Neural cell (in vitro differentiated cells): Measurements from ENCODE around the gene SPATA12.

Source experiments
- EZH2 ChIP-seq: fragments of 200-600, 300-800 bp; shearing (Covaris generic), sonication (generic); IDR thresholded peaks from 2 replicates; pipeline ENCODE4 v1.6.1; 2014; ENCODE audit warnings: antibody characterized with exemption, low read length, borderline replicate concordance, mild to moderate bottlenecking; ENCODE audit not compliant: insufficient read depth, poor library complexity, severe bottlenecking
- RAD21 ChIP-seq: fragments of 450-650 bp; conservative IDR thresholded peaks from 2 replicates; pipeline ENCODE4 v1.6.1; 2014; ENCODE audit warnings: antibody characterized with exemption, mild to moderate bottlenecking, moderate library complexity
- SMC3 ChIP-seq: fragments of 450-650 bp; conservative IDR thresholded peaks from 2 replicates; pipeline ENCODE4 v1.6.1; 2014; ENCODE audit warnings: antibody characterized with exemption, mild to moderate bottlenecking, moderate library complexity; ENCODE audit not compliant: poor library complexity
- TF ChIP-seq, protein P1 (sequence below): fragments of 450-650 bp; IDR thresholded peaks from 2 replicates; pipeline ENCODE4 v1.5.1; 2014; ENCODE audit warnings: antibody characterized with exemption, mild to moderate bottlenecking, moderate library complexity; ENCODE audit not compliant: poor library complexity, severe bottlenecking

DNA sequence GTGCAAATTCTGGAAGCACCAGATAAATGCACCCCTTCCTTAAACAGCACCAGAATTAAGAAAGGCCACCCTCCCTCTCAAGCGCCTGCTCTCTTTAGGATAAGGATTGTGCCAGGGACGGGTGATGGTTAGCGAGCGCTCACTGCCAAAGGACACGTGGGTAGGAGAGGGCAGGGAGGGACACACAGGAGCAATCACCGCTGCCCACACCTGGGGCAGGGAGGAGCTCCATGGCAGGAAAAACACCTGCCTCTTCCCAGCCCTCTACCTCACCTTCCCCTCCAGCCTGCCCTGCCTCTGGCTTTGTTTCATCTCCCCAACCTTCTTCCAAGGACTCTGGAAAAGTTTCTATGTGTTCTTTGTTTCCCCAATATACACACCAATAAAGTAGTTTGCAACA lies 7.3 kb upstream of the SPATA12 start:
- TF ChIP-seq, protein P1, sequence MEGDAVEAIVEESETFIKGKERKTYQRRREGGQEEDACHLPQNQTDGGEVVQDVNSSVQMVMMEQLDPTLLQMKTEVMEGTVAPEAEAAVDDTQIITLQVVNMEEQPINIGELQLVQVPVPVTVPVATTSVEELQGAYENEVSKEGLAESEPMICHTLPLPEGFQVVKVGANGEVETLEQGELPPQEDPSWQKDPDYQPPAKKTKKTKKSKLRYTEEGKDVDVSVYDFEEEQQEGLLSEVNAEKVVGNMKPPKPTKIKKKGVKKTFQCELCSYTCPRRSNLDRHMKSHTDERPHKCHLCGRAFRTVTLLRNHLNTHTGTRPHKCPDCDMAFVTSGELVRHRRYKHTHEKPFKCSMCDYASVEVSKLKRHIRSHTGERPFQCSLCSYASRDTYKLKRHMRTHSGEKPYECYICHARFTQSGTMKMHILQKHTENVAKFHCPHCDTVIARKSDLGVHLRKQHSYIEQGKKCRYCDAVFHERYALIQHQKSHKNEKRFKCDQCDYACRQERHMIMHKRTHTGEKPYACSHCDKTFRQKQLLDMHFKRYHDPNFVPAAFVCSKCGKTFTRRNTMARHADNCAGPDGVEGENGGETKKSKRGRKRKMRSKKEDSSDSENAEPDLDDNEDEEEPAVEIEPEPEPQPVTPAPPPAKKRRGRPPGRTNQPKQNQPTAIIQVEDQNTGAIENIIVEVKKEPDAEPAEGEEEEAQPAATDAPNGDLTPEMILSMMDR: no peak
- TF ChIP-seq EZH2: no peak
- TF ChIP-seq SMC3: no peak
- no peak for TF ChIP-seq RAD21
